SJSA1 (cell line): ENCODE data around the gene NF1. TPM values are rescaled to one million over a fixed set of nuclear protein-coding genes. Genes with fewer than 3 reads are reported as not detected.

ENCODE experiments used
- DNase-seq, 2 experiments: peaks; one replicate each; pipeline ENCODE4 v3.0.0-alpha.2; 2015 to 2020; ENCODE audit warnings: low spot score in 2 of 2, low read depth in 1 of 2
- H3K27ac ChIP-seq: fragments of 250-450 bp; sonication (Bioruptor Pico); 2 replicates; pipeline ENCODE4 v1.5.1; 2020; ENCODE audit warnings: mild to moderate bottlenecking, moderate library complexity
- H3K27me3 ChIP-seq: fragments of 250-450 bp; sonication (Bioruptor Pico); replicated peaks from 2 replicates; pipeline ENCODE4 v1.5.1; 2020; ENCODE audit warnings: mild to moderate bottlenecking, moderate library complexity
- H3K36me3 ChIP-seq: fragments of 250-450 bp; sonication (Bioruptor Pico); 2 replicates; pipeline ENCODE4 v1.5.1; 2020; ENCODE audit warnings: mild to moderate bottlenecking
- H3K4me1 ChIP-seq: fragments of 250-450 bp; sonication (Bioruptor Pico); replicated peaks from 2 replicates; pipeline ENCODE4 v1.6.1; 2021; ENCODE audit warnings: mild to moderate bottlenecking
- H3K4me3 ChIP-seq: fragments of 250-450 bp; sonication (Bioruptor Pico); 2 replicates; pipeline ENCODE4 v1.5.1; 2020; ENCODE audit warnings: mild to moderate bottlenecking
- H3K9me3 ChIP-seq: fragments of 250-450 bp; sonication (Bioruptor Pico); replicated peaks from 2 replicates; pipeline ENCODE4 v1.5.1; 2020; ENCODE audit warnings: mild to moderate bottlenecking
- total RNA-seq: library from RNA; depleted of rRNA; stranded (reverse); fragments of >200 nt; shearing (Covaris generic); gene quantifications from 2 replicates; pipeline ENCODE4 v1.2.3, GENCODE V29; 2014

NF1 gene
- total RNA-seq, 1 experiment from 2014 or later = 30.3 TPM

- Histone ChIP-seq H3K27ac (no peak overlapping the region), H3K4me3 (no peak overlapping the region), H3K36me3 (peaks cover 79% of the 10 kb centered on the region), H3K4me1 (peaks cover 18% of the 10 kb centered on the region), H3K9me3 (no peaks in the 10 kb centered on the region), H3K27me3 (no peaks in the 10 kb centered on the region)
- no peak for DNase-seq
Observed at GRCh38 chr17:31355935-31356334, 261.2 kb downstream of the NF1 start.

DNA sequence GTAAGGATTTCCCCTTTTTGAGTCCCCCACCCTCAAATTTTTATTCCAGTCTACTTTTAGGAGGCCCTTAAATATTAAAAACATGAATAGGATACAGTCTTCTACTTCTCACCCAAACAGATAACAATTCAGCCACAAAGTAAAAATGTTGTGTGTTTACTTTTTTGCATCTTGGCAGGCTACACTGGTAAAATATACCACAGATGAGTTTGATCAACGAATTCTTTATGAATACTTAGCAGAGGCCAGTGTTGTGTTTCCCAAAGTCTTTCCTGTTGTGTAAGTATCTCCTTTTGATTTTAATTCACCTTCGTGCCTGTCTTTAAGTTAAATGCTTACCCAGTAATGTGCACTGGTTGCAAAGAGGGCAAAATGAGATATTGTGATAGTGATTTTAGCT lies 262.3 kb downstream of the NF1 start:
- H3K36me3 ChIP-seq = peaks cover 74% of the 10 kb centered on the region
- no peak for DNase-seq
- H3K27me3 ChIP-seq = no peaks in the 10 kb centered on the region
- H3K4me3 ChIP-seq = no peak overlapping the region
- H3K4me1 ChIP-seq = peaks cover 18% of the 10 kb centered on the region
- H3K9me3 ChIP-seq = no peaks in the 10 kb centered on the region
- no peak overlapping the region for H3K27ac ChIP-seq

GRCh38 chr17:31357839-31358394 lies 263.1 kb downstream of the NF1 start:
- H3K36me3 ChIP-seq = peaks cover 76% of the 10 kb centered on the region
- no peak overlapping the region for H3K4me3 ChIP-seq
- H3K4me1 ChIP-seq = peaks cover 18% of the 10 kb centered on the region
- peak in 1 of 2 experiments; percentile 11 for DNase-seq
- no peaks in the 10 kb centered on the region for H3K9me3 ChIP-seq
- no peaks in the 10 kb centered on the region for H3K27me3 ChIP-seq
- no peak overlapping the region for H3K27ac ChIP-seq

GRCh38 chr17:31364012-31364411 lies 269.2 kb downstream of the NF1 start:
- Histone ChIP-seq H3K4me3 (no peak overlapping the region), H3K36me3 (peaks cover 57% of the 10 kb centered on the region), H3K4me1 (no peaks in the 10 kb centered on the region), H3K27me3 (no peaks in the 10 kb centered on the region), H3K27ac (no peak overlapping the region), H3K9me3 (no peaks in the 10 kb centered on the region)
- no peak for DNase-seq

GRCh38 chr17:31366088-31366487 lies 271.3 kb downstream of the NF1 start:
- DNase-seq = no peak
- Histone ChIP-seq H3K4me3 (no peak overlapping the region), H3K27me3 (no peaks in the 10 kb centered on the region), H3K9me3 (no peaks in the 10 kb centered on the region), H3K27ac (no peak overlapping the region), H3K4me1 (peaks cover 9% of the 10 kb centered on the region), H3K36me3 (peaks cover 44% of the 10 kb centered on the region)

DNA sequence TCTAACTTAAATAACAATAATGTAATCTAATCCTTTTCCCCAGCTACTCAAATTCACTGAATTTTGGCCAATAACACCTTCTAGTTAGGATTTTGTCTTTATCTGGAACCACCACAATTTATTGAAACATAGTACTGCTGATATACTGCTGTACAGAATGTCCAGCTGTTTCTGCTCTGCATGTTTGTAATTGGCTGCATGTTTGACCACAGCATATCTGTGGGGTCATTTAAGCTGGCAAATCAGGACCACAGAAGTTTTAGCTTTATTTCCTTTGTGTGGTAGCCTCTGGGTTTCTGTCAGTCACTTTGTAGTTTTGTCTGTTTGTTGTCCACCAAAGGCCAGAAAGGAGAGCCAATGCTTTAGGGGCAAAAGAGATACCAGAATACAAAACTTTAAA lies 274.5 kb downstream of the NF1 start:
- Histone ChIP-seq H3K4me3 (no peak overlapping the region), H3K4me1 (peaks cover 19% of the 10 kb centered on the region), H3K9me3 (no peaks in the 10 kb centered on the region), H3K36me3 (peaks cover 37% of the 10 kb centered on the region), H3K27ac (no peak overlapping the region), H3K27me3 (no peaks in the 10 kb centered on the region)
- no peak for DNase-seq

DNA sequence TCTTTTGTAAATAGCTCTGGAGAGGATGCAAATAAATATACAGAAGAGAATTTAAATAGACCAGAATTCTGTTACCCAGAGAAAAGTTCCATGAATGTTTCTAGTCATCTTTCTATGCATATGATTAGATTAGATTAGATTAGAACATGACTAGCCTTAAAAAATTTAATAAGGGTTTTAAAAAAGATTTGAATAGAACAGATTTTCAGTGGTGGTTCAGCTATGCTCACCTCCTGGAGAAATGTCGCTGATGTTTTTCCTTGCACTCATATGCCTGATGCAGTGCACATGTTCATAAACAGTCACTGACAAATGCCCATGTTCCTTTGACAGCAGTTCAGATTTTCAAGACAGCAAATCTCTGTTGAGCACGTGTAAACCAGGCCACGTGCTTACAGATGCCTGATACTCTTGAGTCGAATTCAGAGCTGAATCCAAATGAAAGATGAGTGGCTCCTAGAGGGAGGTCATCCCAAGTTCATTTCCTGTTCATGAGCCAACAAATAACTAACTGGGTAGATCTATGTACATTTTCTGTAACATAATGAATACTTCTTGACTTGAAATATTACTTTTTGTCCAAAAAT lies 276.8 kb downstream of the NF1 start:
- Histone ChIP-seq H3K4me3 (no peak overlapping the region), H3K4me1 (peaks cover 19% of the 10 kb centered on the region), H3K9me3 (no peaks in the 10 kb centered on the region), H3K27ac (no peak overlapping the region), H3K27me3 (no peaks in the 10 kb centered on the region), H3K36me3 (peaks cover 28% of the 10 kb centered on the region)
- DNase-seq = peak in 1 of 2 experiments; percentile 26

DNA sequence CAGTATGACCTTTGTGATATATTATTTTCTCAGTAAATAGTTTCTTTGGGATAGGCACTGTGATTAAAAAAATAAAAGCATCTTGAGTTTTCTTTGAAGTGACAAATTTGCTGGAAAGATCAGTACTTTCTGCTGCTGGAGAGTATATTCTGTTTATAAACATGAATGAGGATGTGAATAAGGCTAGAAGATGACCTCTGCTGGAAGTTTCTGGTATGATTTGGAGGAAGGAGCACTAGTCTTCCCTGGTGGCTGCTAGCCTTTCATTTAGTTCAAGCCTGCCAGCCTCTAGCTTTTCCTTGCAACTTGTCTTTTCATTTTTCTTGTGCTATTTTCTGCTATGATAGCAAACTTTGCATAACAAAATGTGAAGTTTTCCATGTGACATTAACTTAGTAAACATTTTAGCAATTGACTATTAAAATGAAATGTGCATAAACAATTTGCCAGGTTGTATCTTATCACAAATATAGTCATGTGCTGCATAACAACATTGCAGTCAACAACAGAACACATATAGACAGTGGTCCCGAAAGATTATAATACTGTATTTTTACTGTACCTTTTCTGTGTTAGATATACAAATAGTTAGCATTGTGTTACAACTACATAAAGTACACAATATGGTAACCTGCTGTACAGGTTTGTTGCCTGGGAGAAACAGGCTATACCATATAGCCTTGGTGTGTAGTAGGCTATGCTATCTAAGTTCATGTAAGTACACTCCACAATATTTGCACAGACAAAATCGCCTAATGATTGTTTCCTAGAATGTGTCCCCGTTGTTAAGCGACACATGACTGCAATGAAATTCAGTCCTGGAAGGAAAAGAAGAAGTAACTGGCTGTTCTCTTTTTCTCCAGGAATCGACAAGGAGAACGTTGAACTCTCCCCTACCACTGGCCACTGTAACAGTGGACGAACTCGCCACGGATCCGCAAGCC lies 278.6 kb downstream of the NF1 start:
- Histone ChIP-seq H3K27me3 (no peaks in the 10 kb centered on the region), H3K27ac (no peak overlapping the region), H3K36me3 (peaks cover 20% of the 10 kb centered on the region), H3K9me3 (no peaks in the 10 kb centered on the region), H3K4me1 (peaks cover 19% of the 10 kb centered on the region), H3K4me3 (no peak overlapping the region)
- DNase-seq = peak in 1 of 2 experiments; percentile 42

DNA sequence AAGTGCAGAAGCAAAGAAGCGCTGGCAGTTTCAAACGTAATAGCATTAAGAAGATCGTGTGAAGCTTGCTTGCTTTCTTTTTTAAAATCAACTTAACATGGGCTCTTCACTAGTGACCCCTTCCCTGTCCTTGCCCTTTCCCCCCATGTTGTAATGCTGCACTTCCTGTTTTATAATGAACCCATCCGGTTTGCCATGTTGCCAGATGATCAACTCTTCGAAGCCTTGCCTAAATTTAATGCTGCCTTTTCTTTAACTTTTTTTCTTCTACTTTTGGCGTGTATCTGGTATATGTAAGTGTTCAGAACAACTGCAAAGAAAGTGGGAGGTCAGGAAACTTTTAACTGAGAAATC lies 279.3 kb downstream of the NF1 start:
- peaks cover 20% of the 10 kb centered on the region for H3K36me3 ChIP-seq
- no peaks in the 10 kb centered on the region for H3K27me3 ChIP-seq
- no peak overlapping the region for H3K27ac ChIP-seq
- no peak for DNase-seq
- no peaks in the 10 kb centered on the region for H3K9me3 ChIP-seq
- H3K4me3 ChIP-seq = no peak overlapping the region
- peaks cover 19% of the 10 kb centered on the region for H3K4me1 ChIP-seq

GRCh38 chr17:31374503-31374902 lies 279.7 kb downstream of the NF1 start:
- Histone ChIP-seq H3K27ac (no peak overlapping the region), H3K9me3 (no peaks in the 10 kb centered on the region), H3K4me3 (no peak overlapping the region), H3K27me3 (no peaks in the 10 kb centered on the region), H3K36me3 (peaks cover 20% of the 10 kb centered on the region), H3K4me1 (peaks cover 18% of the 10 kb centered on the region)
- no peak for DNase-seq

DNA sequence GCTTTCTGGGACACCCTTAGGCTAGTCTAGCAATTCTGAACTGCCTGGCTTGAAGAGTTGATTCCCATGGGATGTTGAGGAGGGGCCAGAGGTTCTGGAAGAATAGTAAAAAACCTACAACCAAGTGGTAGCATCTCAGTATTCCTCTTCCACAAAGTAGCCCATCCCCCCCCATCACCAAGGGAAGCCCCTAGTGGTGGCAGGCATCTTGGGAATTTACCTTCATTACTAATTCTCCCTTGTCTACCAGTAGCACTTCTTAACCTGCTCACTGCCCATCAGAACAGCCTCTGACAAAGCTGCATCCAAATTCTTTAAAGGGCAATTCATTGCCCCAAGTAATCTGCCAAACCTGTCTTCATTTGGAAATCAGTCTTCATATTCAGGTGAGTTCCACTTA lies 283.9 kb downstream of the NF1 start:
- peaks cover 18% of the 10 kb centered on the region for H3K36me3 ChIP-seq
- H3K4me3 ChIP-seq = no peak overlapping the region
- H3K9me3 ChIP-seq = no peaks in the 10 kb centered on the region
- H3K27me3 ChIP-seq = no peaks in the 10 kb centered on the region
- DNase-seq = no peak
- no peak overlapping the region for H3K27ac ChIP-seq
- no peaks in the 10 kb centered on the region for H3K4me1 ChIP-seq

- DNase-seq = no peak
- Histone ChIP-seq H3K9me3 (no peaks in the 10 kb centered on the region), H3K4me3 (no peak overlapping the region), H3K27ac (no peak overlapping the region), H3K27me3 (no peaks in the 10 kb centered on the region), H3K36me3 (peaks cover 9% of the 10 kb centered on the region), H3K4me1 (no peaks in the 10 kb centered on the region)
Observed at GRCh38 chr17:31379597-31380205, 284.9 kb downstream of the NF1 start.

DNA sequence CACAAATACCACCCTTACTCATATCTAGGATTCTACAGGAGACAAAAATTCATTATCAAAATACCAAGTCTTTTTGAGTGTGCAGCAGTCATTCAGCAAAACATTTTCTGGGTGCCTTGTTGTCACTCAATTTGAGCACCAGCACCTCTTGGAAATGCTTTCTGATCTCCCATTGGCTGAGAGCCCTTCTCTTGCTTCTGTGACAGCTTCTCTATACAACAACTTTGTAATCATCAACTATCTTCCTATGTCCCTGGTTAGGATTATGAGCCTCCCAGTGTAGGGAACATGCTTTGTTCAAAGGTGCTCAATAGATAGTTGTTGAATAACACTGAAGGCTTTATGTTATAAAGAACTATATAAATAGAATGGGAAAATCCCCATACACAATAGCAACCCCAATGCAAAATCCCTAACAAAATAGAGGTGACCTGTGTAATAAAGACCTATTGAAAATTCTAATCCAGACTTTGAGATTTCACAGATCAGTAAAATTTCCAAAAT lies 286.4 kb downstream of the NF1 start:
- no peak for DNase-seq
- no peak overlapping the region for H3K4me3 ChIP-seq
- H3K27ac ChIP-seq = no peak overlapping the region
- no peaks in the 10 kb centered on the region for H3K27me3 ChIP-seq
- peaks cover 9% of the 10 kb centered on the region for H3K36me3 ChIP-seq
- no peaks in the 10 kb centered on the region for H3K4me1 ChIP-seq
- no peaks in the 10 kb centered on the region for H3K9me3 ChIP-seq
